Liver (tissue), 3 donors: ENCODE results near the gene ATP8B3.

Experiments
- EGR1 ChIP-seq, 2 donors: IDR thresholded peaks; 2 replicates each; pipeline ENCODE4 v1.6.1; 2016 to 2018; ENCODE audit warnings: antibody characterized with exemption in 2 of 2, low read depth in 2 of 2
- FOXA1 ChIP-seq: IDR thresholded peaks from 2 replicates; pipeline ENCODE4 v1.6.1; 2016; ENCODE audit warnings: antibody characterized with exemption
- GABPA ChIP-seq, 2 donors: IDR thresholded peaks in 1 of 2; conservative IDR thresholded peaks in 1 of 2; 2 replicates each; pipeline ENCODE4 v1.6.1; 2016; ENCODE audit warnings: antibody characterized with exemption in 2 of 2, mild to moderate bottlenecking in 1 of 2, moderate library complexity in 1 of 2
- HNF4G ChIP-seq: IDR thresholded peaks from 2 replicates; pipeline ENCODE4 v1.6.1; 2016; ENCODE audit warnings: antibody characterized with exemption
- JUND ChIP-seq, 2 donors: IDR thresholded peaks; 2 replicates each; pipeline ENCODE4 v1.6.1; 2016; ENCODE audit warnings: antibody characterized with exemption in 2 of 2
- NR2F2 ChIP-seq: IDR thresholded peaks from 2 replicates; pipeline ENCODE4 v1.6.1; 2016; ENCODE audit warnings: antibody characterized with exemption
- RAD21 ChIP-seq, 2 donors: IDR thresholded peaks; 2 replicates each; pipeline ENCODE4 v1.6.1; 2016; ENCODE audit warnings: antibody characterized with exemption in 2 of 2, mild to moderate bottlenecking in 2 of 2
- TAF1 ChIP-seq: conservative IDR thresholded peaks from 2 replicates; pipeline ENCODE4 v1.6.1; 2016; ENCODE audit warnings: antibody characterized with exemption, mild to moderate bottlenecking
- YY1 ChIP-seq: IDR thresholded peaks from 2 replicates; pipeline ENCODE4 v1.6.1; 2016; ENCODE audit warnings: antibody characterized with exemption, mild to moderate bottlenecking
- TF ChIP-seq, protein P1 (sequence below): fragments of 150-350 bp; IDR thresholded peaks from 2 replicates; pipeline ENCODE4 v1.5.1; 2017; ENCODE audit warnings: improper control_type of control experiment, low read depth, low read length; ENCODE audit not compliant: missing input control
- TF ChIP-seq, protein P2 (sequence below): IDR thresholded peaks from 2 replicates; pipeline ENCODE4 v1.6.1; 2016; ENCODE audit warnings: antibody characterized with exemption
- TF ChIP-seq, protein P3 (sequence below): IDR thresholded peaks from 2 replicates; pipeline ENCODE4 v1.6.1; 2016; ENCODE audit warnings: antibody characterized with exemption
- TF ChIP-seq, protein P4 (sequence below): IDR thresholded peaks from 2 replicates; pipeline ENCODE4 v1.6.1; 2016; ENCODE audit warnings: antibody characterized with exemption, mild to moderate bottlenecking
- TF ChIP-seq, protein P5 (sequence below): IDR thresholded peaks from 2 replicates; pipeline ENCODE4 v1.6.1; 2016; ENCODE audit warnings: antibody characterized with exemption
- donor health status: healthy.
- donor health status: healthy.

DNA sequence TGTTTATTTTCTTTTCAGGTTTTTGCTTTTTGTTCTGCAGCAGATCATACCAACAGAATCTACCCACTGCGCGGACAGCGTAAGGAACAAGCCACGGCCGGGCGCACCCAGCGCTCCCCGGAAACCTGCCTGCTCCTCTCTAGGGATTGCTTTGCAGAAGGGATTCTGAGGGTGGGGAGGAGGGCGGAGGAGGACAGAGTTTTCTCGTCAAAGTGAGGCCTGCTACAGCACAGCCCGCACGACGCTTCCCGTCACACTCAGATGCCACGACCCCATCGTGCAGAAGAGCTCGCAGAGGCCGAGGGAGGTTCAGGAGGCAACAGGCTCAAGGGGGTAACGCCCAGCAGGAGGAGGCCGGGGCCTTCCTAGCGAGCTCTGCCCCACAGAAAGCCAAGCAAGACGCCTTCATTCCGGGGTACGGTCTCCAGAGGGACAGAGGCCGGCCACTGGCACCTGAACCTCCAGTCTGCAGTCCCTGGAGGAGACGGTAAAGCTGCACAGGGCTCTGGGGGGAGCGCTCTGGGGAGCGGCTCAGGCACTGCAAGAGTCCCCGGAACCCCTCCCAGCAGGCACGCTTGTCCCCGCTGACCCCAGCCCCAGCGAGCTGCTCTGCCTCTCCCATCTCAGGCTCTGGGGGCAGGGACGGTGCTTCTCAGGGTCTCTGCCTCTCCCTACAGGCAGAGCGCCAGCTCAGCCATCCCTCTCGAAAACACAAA lies 29.3 kb upstream of the ATP8B3 start:
- TF ChIP-seq, protein P1, sequence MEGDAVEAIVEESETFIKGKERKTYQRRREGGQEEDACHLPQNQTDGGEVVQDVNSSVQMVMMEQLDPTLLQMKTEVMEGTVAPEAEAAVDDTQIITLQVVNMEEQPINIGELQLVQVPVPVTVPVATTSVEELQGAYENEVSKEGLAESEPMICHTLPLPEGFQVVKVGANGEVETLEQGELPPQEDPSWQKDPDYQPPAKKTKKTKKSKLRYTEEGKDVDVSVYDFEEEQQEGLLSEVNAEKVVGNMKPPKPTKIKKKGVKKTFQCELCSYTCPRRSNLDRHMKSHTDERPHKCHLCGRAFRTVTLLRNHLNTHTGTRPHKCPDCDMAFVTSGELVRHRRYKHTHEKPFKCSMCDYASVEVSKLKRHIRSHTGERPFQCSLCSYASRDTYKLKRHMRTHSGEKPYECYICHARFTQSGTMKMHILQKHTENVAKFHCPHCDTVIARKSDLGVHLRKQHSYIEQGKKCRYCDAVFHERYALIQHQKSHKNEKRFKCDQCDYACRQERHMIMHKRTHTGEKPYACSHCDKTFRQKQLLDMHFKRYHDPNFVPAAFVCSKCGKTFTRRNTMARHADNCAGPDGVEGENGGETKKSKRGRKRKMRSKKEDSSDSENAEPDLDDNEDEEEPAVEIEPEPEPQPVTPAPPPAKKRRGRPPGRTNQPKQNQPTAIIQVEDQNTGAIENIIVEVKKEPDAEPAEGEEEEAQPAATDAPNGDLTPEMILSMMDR: no peak
- TF ChIP-seq RAD21 (IDR thresholded peaks at IDR 0.05) (no peak), TAF1 (no peak), YY1 (no peak), GABPA (IDR thresholded peaks at IDR 0.05 in 1 of 2, conservative IDR thresholded peaks at IDR 0.05 in 1 of 2) (no peak), EGR1 (IDR thresholded peaks at IDR 0.05; ENCODE audit: low read depth in 2 of 2) (no peak), JUND (IDR thresholded peaks at IDR 0.05) (no peak), NR2F2 (no peak), HNF4G (no peak), FOXA1 (no peak)
- TF ChIP-seq, protein P2, sequence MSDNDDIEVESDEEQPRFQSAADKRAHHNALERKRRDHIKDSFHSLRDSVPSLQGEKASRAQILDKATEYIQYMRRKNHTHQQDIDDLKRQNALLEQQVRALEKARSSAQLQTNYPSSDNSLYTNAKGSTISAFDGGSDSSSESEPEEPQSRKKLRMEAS: no peak
- TF ChIP-seq, protein P3, sequence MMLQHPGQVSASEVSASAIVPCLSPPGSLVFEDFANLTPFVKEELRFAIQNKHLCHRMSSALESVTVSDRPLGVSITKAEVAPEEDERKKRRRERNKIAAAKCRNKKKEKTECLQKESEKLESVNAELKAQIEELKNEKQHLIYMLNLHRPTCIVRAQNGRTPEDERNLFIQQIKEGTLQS: no peak
- TF ChIP-seq, protein P4, sequence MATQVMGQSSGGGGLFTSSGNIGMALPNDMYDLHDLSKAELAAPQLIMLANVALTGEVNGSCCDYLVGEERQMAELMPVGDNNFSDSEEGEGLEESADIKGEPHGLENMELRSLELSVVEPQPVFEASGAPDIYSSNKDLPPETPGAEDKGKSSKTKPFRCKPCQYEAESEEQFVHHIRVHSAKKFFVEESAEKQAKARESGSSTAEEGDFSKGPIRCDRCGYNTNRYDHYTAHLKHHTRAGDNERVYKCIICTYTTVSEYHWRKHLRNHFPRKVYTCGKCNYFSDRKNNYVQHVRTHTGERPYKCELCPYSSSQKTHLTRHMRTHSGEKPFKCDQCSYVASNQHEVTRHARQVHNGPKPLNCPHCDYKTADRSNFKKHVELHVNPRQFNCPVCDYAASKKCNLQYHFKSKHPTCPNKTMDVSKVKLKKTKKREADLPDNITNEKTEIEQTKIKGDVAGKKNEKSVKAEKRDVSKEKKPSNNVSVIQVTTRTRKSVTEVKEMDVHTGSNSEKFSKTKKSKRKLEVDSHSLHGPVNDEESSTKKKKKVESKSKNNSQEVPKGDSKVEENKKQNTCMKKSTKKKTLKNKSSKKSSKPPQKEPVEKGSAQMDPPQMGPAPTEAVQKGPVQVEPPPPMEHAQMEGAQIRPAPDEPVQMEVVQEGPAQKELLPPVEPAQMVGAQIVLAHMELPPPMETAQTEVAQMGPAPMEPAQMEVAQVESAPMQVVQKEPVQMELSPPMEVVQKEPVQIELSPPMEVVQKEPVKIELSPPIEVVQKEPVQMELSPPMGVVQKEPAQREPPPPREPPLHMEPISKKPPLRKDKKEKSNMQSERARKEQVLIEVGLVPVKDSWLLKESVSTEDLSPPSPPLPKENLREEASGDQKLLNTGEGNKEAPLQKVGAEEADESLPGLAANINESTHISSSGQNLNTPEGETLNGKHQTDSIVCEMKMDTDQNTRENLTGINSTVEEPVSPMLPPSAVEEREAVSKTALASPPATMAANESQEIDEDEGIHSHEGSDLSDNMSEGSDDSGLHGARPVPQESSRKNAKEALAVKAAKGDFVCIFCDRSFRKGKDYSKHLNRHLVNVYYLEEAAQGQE: no peak
- TF ChIP-seq, protein P5, sequence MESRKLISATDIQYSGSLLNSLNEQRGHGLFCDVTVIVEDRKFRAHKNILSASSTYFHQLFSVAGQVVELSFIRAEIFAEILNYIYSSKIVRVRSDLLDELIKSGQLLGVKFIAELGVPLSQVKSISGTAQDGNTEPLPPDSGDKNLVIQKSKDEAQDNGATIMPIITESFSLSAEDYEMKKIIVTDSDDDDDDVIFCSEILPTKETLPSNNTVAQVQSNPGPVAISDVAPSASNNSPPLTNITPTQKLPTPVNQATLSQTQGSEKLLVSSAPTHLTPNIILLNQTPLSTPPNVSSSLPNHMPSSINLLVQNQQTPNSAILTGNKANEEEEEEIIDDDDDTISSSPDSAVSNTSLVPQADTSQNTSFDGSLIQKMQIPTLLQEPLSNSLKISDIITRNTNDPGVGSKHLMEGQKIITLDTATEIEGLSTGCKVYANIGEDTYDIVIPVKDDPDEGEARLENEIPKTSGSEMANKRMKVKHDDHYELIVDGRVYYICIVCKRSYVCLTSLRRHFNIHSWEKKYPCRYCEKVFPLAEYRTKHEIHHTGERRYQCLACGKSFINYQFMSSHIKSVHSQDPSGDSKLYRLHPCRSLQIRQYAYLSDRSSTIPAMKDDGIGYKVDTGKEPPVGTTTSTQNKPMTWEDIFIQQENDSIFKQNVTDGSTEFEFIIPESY: no peak
